ENCODE results near the gene DCDC2C. TPM values are rescaled to one million over a fixed set of nuclear protein-coding genes. Genes with fewer than 3 reads are reported as not detected.

Gene DCDC2C
- total RNA-seq, 2 donors from 2014 or later = not detected

GRCh38 chr2:3759331-3759730, 56.0 kb downstream of the DCDC2C start:
- ATAC-seq = no peak
- intact Hi-C loops (cut with DNase I, micrococcal nuclease) = no loop called here
- no peak for DNase-seq

- no peak for ATAC-seq
- no peak for DNase-seq
These were observed 56.4 kb downstream of the DCDC2C start for GRCh38 chr2:3759761-3760160.

GRCh38 chr2:3761272-3761671, 57.9 kb downstream of the DCDC2C start:
- intact Hi-C loops (cut with DNase I, micrococcal nuclease) = no loop called here
- no peak for DNase-seq
- no peak for ATAC-seq

More at GRCh38 chr2:3759761-3760160, 56.4 kb downstream of the DCDC2C start:
- intact Hi-C loops (cut with DNase I, micrococcal nuclease) = no loop called here

GRCh38 chr2:3762771-3763447, 59.5 kb downstream of the DCDC2C start:
- DNase-seq = no peak
- intact Hi-C loops (cut with DNase I, micrococcal nuclease) = no loop called here
- no peak for ATAC-seq

- ATAC-seq (no peak), DNase-seq (no peak)
- intact Hi-C loops (cut with DNase I, micrococcal nuclease) = no loop called here
These were observed 63.4 kb downstream of the DCDC2C start for GRCh38 chr2:3766824-3767223.

GRCh38 chr2:3768960-3769765, 65.8 kb downstream of the DCDC2C start:
- no peak for ATAC-seq
- intact Hi-C loops (cut with DNase I, micrococcal nuclease) = no loop called here
- no peak for DNase-seq

GRCh38 chr2:3769766-3770165, 66.4 kb downstream of the DCDC2C start:
- ATAC-seq (no peak), DNase-seq (no peak)

GRCh38 chr2:3770724-3771415, 67.5 kb downstream of the DCDC2C start:
- intact Hi-C loops (cut with DNase I, micrococcal nuclease) = no loop called here
- ATAC-seq (no peak), DNase-seq (no peak)

More at GRCh38 chr2:3769766-3770165, 66.4 kb downstream of the DCDC2C start:
- intact Hi-C loops (cut with DNase I, micrococcal nuclease) = no loop called here

- DNase-seq = no peak
- intact Hi-C loops (cut with DNase I, micrococcal nuclease) = no loop called here
- no peak for ATAC-seq
These were observed 68.2 kb downstream of the DCDC2C start for GRCh38 chr2:3771576-3771975.

- ATAC-seq (no peak), DNase-seq (no peak)
- intact Hi-C loops (cut with DNase I, micrococcal nuclease) = no loop called here
These were observed 71.0 kb downstream of the DCDC2C start for GRCh38 chr2:3774336-3774735.

GRCh38 chr2:3776311-3776710, 72.9 kb downstream of the DCDC2C start:
- ATAC-seq (no peak), DNase-seq (no peak)
- intact Hi-C loops (cut with DNase I, micrococcal nuclease) = no loop called here

GRCh38 chr2:3777966-3778365, 74.6 kb downstream of the DCDC2C start:
- DNase-seq (no peak), ATAC-seq (no peak)
- intact Hi-C loops (cut with DNase I, micrococcal nuclease) = no loop called here

GRCh38 chr2:3778851-3779495, 75.6 kb downstream of the DCDC2C start:
- ATAC-seq (no peak), DNase-seq (no peak)
- intact Hi-C loops (cut with DNase I, micrococcal nuclease) = no loop called here

- no peak for DNase-seq
- ATAC-seq = no peak
- intact Hi-C loops (cut with DNase I, micrococcal nuclease) = no loop called here
These were observed 76.2 kb downstream of the DCDC2C start for GRCh38 chr2:3779496-3780049.

- intact Hi-C loops (cut with DNase I, micrococcal nuclease) = no loop called here
- peak in 1 of 2 donors; percentile 41 for DNase-seq
These were observed 77.4 kb downstream of the DCDC2C start for GRCh38 chr2:3780477-3781402.

GRCh38 chr2:3784731-3785130, 81.4 kb downstream of the DCDC2C start:
- intact Hi-C loops (cut with DNase I, micrococcal nuclease) = no loop called here
- no peak for DNase-seq
- no peak for ATAC-seq

More at GRCh38 chr2:3780477-3781402, 77.4 kb downstream of the DCDC2C start:
- no peak for ATAC-seq

GRCh38 chr2:3785220-3785889, 82.0 kb downstream of the DCDC2C start:
- DNase-seq = no peak
- ATAC-seq = no peak
- intact Hi-C loops (cut with DNase I, micrococcal nuclease) = no loop called here

All from left colon (tissue), 2 donors.